Tibial nerve (tissue), 4 donors: ENCODE measurements around the gene TTC3.

ENCODE experiments used
- CTCF ChIP-seq, 5 experiments: fragments of 200-600 bp in 3 of 5; fragments of 450-650 bp in 2 of 5; sonication (generic) in 3 of 5; IDR thresholded peaks; one replicate each; pipeline ENCODE4 v1.5.1; 2016 to 2019; ENCODE audit warnings: antibody characterized with exemption in 5 of 5, mild to moderate bottlenecking in 3 of 5, moderate library complexity in 2 of 5
- EP300 ChIP-seq, 2 donors: sonication (generic); formaldehyde crosslinking; IDR thresholded peaks; one replicate each; pipeline ENCODE4 v1.6.1; 2017; ENCODE audit warnings: antibody characterized with exemption in 2 of 2, mild to moderate bottlenecking in 1 of 2

- TF ChIP-seq CTCF (IDR thresholded peaks at IDR 0.05) (no peak), EP300 (IDR thresholded peaks at IDR 0.05) (no peak)
Observed at GRCh38 chr21:37062593-37062935, 10.5 kb upstream of the TTC3 start.
